Spinal cord (tissue), 10 donors: Measurements from ENCODE around the gene SLC5A2. TPM values are rescaled to one million over a fixed set of nuclear protein-coding genes. Genes with fewer than 3 reads are reported as not detected.
"Not testable (repeated sequence)": the region's sequence is repeated elsewhere in the genome, so short reads cannot be mapped to it uniquely, and the experiment has no call there.

Experiments
- DNase-seq, 6 donors: peaks; one replicate each; pipeline versions ENCODE4 v3.0.0 to v3.0.0-alpha.2; 2013 to 2015; ENCODE audit warnings: low spot score in 6 of 6, low read depth in 4 of 6
- H3K27ac ChIP-seq: one replicate; pipeline ENCODE4 v1.5.1; 2013; ENCODE audit warnings: low read depth, low read length, control low read depth
- H3K27me3 ChIP-seq: one replicate; pipeline ENCODE4 v1.6.1; 2013; ENCODE audit warnings: low read length; ENCODE audit not compliant: control insufficient read depth, insufficient read depth
- H3K36me3 ChIP-seq: one replicate; pipeline ENCODE4 v1.6.1; 2013; ENCODE audit warnings: low read length; ENCODE audit not compliant: control insufficient read depth, insufficient read depth
- H3K4me1 ChIP-seq: one replicate; pipeline ENCODE4 v1.6.1; 2013; ENCODE audit warnings: low read length; ENCODE audit not compliant: control insufficient read depth, insufficient read depth
- H3K4me3 ChIP-seq: one replicate; pipeline ENCODE4 v1.5.1; 2013; ENCODE audit warnings: low read depth, low read length, control low read depth
- H3K9me3 ChIP-seq: one replicate; pipeline ENCODE4 v1.6.1; 2013; ENCODE audit warnings: low read length; ENCODE audit not compliant: control insufficient read depth, insufficient read depth
- WGBS: methylation state at CpG from one replicate; pipeline ENCODE4 v1.1.5; 2013; ENCODE audit warnings: missing lambda C conversion rate; ENCODE audit not compliant: insufficient coverage; 5-methylcytosine and 5-hydroxymethylcytosine counted together
- polyA plus RNA-seq, 2 donors: library from polyadenylated mRNA; unstranded; fragments of 120-200 nt; gene quantifications; one replicate each; pipeline ENCODE4 v1.2.1, GENCODE V29; 2013; ENCODE audit not compliant: insufficient read length in 2 of 2
- total RNA-seq, 2 donors: library from RNA; depleted of rRNA in 1 of 2; stranded (reverse); fragments of 120-200 nt in 1 of 2; fragments of >200 nt in 1 of 2; gene quantifications; one replicate each; pipeline versions ENCODE4 v1.2.3 to v1.2.4, GENCODE V29; 2013 to 2014
- donor health status: healthy.

The SLC5A2 gene
- total and polyA plus RNA-seq, 4 donors: 0.40 to 13.6 (median 6.1) TPM

DNA sequence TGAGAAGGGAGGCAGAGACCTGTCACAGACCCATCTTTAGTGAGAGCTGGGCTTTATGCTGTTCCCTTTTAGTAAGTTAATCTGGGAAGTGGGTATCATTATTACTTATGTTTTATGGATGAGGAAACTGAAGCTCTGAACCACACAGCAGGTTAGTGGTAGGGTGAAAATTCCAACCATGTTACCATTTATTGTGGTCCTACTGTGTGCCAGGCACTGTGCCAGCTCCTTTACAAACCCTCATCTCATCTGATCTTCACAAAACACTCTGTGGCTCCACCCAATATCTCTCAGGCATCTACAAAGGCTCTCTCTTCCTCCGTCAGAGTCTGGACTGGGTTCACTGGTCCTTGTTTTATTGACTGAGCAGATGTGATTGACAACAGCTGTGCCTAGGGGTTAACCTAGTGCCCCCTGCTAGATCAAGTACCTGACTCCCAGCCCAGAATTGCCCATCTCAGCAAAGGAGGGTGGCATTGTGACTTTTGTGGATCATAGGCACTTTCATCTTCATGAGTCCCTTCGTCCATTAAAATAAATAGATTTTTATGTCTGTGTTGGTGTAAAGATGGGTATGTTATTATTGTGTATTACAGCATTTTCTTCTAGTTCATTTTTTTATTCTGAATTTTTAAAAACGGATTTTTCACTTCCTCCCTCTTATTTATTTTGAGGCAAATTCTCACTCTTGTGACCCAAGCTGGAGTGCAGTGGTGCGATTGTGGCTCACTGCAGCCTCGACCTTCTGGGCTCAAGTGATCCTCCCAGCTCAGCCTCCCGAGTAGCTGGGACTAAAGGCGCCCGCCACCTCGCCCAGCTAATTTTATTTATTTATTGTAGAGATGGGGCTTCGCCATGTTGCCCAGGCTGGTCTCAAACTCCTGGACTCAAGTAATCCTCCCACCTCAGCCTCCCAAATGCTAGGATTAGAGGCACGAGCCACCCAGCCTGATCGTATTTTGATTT is 7.9 kb upstream of the SLC5A2 start:
- Histone ChIP-seq H3K27me3 (peaks cover 46% of the 10 kb centered on the region), H3K4me1 (peaks cover 35% of the 10 kb centered on the region), H3K9me3 (no peaks in the 10 kb centered on the region), H3K36me3 (peaks cover 29% of the 10 kb centered on the region), H3K27ac (no peak overlapping the region), H3K4me3 (no peak overlapping the region)
- WGBS: 88% methylated on average over 3 of the region's 12 CpGs
- DNase-seq: no peak

- Histone ChIP-seq H3K4me1 (peaks cover 35% of the 10 kb centered on the region), H3K9me3 (no peaks in the 10 kb centered on the region), H3K27ac (no peak overlapping the region), H3K27me3 (peaks cover 46% of the 10 kb centered on the region), H3K36me3 (peaks cover 29% of the 10 kb centered on the region), H3K4me3 (no peak overlapping the region)
- WGBS: 30% methylated on average over 24 of the region's 26 CpGs
- no peak for DNase-seq
These were observed 7.0 kb upstream of the SLC5A2 start for GRCh38 chr16:31475946-31476302.

- peaks cover 30% of the 10 kb centered on the region for H3K4me1 ChIP-seq
- H3K27me3 ChIP-seq: peaks cover 46% of the 10 kb centered on the region
- H3K27ac ChIP-seq: no peak overlapping the region
- DNase-seq: peak in 2 of 6 donors; percentile 22 to 51
- whole genome bisulfite sequencing: 17% methylated on average over 59 of the region's 68 CpGs
- no peaks in the 10 kb centered on the region for H3K9me3 ChIP-seq
- H3K36me3 ChIP-seq: peaks cover 29% of the 10 kb centered on the region
- no peak overlapping the region for H3K4me3 ChIP-seq
These were observed 6.4 kb upstream of the SLC5A2 start for GRCh38 chr16:31476303-31477219.

DNA sequence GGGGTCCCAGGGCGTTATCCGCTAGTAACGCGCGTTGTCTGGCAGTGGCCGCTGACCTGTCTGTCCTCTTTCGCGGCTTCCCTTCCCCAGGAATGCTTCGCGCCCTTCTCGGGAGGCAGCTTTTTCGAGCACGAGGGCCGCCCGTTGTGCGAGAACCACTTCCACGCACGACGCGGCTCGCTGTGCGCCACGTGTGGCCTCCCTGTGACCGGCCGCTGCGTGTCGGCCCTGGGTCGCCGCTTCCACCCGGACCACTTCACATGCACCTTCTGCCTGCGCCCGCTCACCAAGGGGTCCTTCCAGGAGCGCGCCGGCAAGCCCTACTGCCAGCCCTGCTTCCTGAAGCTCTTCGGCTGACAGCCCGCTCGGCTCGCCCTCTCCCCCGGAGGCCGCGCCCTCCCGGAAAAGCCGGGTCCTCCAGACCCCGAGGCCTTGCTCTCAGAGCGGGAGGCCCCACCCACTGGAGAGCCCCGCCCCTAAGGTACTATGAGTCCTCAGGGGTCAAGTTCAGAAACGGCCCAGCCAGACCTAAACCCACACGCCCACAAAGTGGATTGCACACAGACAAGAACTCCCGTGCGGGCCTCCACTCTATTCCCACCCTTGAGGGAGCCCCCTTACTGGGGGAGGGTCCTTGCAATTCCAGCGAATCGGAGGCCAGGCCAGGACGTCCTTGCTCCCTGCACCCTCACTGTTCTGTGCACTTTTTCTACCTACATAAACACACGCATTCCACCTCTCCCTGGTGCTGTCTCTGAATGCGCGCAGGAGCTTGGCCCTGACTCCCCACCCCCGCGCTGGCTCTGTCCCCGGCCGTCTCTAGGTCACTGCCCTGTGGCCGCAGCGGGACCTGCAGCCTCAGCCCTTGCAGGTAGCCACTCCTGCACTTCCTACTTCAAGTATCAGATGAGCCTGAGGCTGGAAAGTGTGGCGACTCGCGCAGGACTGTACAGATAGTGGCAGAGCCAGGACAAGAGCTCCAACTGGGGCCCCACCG is 5.4 kb upstream of the SLC5A2 start:
- peaks cover 41% of the 10 kb centered on the region for H3K27me3 ChIP-seq
- 22% methylated on average over 66 of the region's 67 CpGs for WGBS
- H3K9me3 ChIP-seq: no peaks in the 10 kb centered on the region
- DNase-seq: peak in 1 of 6 donors; percentile 22
- no peak overlapping the region for H3K27ac ChIP-seq
- no peak overlapping the region for H3K4me3 ChIP-seq
- peaks cover 29% of the 10 kb centered on the region for H3K36me3 ChIP-seq
- H3K4me1 ChIP-seq: peaks cover 23% of the 10 kb centered on the region

DNA sequence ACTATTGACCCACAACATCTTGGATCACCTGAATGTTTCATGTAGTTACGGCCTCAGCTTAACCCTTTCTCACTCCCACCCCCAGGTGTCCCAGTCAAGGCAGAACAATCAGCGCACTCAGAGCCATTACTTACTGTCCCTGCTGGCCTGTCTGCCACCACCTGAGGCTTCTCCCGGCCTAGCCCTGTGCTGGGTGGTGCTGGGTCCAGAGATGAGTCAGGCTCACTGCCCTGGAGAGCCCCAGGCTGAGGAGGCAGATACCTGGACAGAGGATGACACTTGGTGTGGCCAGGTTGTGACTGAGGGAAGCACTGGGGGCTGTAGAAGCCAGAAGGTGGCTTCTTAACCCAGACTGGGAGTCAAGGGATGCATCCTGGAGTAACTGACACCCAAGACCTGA is 4.0 kb upstream of the SLC5A2 start:
- H3K4me3 ChIP-seq: no peak overlapping the region
- no peak overlapping the region for H3K27ac ChIP-seq
- H3K36me3 ChIP-seq: peaks cover 23% of the 10 kb centered on the region
- DNase-seq: no peak
- WGBS: 70% methylated on average over 3 of the region's 3 CpGs
- peaks cover 35% of the 10 kb centered on the region for H3K27me3 ChIP-seq
- peaks cover 19% of the 10 kb centered on the region for H3K4me1 ChIP-seq
- H3K9me3 ChIP-seq: no peaks in the 10 kb centered on the region

GRCh38 chr16:31479751-31480150 is 3.2 kb upstream of the SLC5A2 start:
- H3K4me3 ChIP-seq: no peak overlapping the region
- no peak overlapping the region for H3K27ac ChIP-seq
- peaks cover 19% of the 10 kb centered on the region for H3K4me1 ChIP-seq
- WGBS: 78% methylated on average over 9 of the region's 9 CpGs
- H3K36me3 ChIP-seq: peaks cover 20% of the 10 kb centered on the region
- no peaks in the 10 kb centered on the region for H3K9me3 ChIP-seq
- peaks cover 34% of the 10 kb centered on the region for H3K27me3 ChIP-seq
- DNase-seq: no peak

GRCh38 chr16:31480851-31481536 is 1.9 kb upstream of the SLC5A2 start:
- H3K4me3 ChIP-seq: no peak overlapping the region
- H3K36me3 ChIP-seq: peaks cover 16% of the 10 kb centered on the region
- DNase-seq: no peak
- H3K27ac ChIP-seq: no peak overlapping the region
- peaks cover 15% of the 10 kb centered on the region for H3K4me1 ChIP-seq
- peaks cover 27% of the 10 kb centered on the region for H3K27me3 ChIP-seq
- no peaks in the 10 kb centered on the region for H3K9me3 ChIP-seq
- 68% methylated on average over 6 of the region's 7 CpGs for WGBS

DNA sequence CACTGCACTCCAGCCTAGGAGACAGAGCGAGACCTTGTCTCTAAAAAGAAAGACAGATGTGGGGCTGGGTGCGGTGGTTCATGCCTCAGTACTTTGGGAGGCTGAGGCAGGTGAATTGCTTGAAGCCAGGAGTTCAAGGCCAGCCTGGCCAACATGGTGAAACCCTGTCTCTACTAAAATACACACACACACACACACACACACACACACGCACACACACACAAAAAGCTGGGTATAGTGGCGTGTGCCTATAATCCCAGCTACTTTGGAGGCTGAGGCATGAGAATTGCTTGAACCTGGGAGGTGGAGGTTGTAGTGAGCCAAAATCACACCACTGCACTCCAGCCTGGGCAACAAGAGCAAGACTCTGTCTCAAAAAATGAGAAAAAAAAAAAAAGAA is 1.1 kb downstream of the SLC5A2 start:
- not testable (repeated sequence) for H3K27ac ChIP-seq

More for the DNA sequence above, 1.1 kb downstream of the SLC5A2 start:
- not testable (repeated sequence) for H3K36me3 ChIP-seq, H3K4me3 ChIP-seq, DNase-seq, H3K9me3 ChIP-seq
- Histone ChIP-seq H3K27me3 (peaks cover 23% of the 10 kb centered on the region), H3K4me1 (peaks cover 27% of the 10 kb centered on the region)
- 100% methylated on average over 1 of the region's 4 CpGs for WGBS
